NCI-H146 (cell line): ENCODE results near the gene DLGAP4.
A peak's percentile ranks its signal among the peaks of the same experiment; 100 is the strongest.

Source experiments
- DNase-seq: peaks from one replicate; lab custom pipeline; 2025; lab: John Stamatoyannopoulos, UW

Gene DLGAP4

GRCh38 chr20:36565520-36565919 is 259.4 kb downstream of the DLGAP4 start:
- DNase-seq: no peak

- DNase-seq: no peak
Observed at GRCh38 chr20:36569847-36570429, 263.8 kb downstream of the DLGAP4 start.

- peak; percentile 12 for DNase-seq
Observed at GRCh38 chr20:36571564-36572504, 265.7 kb downstream of the DLGAP4 start.

- DNase-seq: no peak
Observed at GRCh38 chr20:36572701-36573102, 266.6 kb downstream of the DLGAP4 start.

GRCh38 chr20:36573103-36573797 is 267.1 kb downstream of the DLGAP4 start, which contains the start of gene TGIF2:
Gene TGIF2, plus strand, starts transcription at chr20:36573597. Its CDS starts 5,178 bp downstream, at chr20:36578775.
- DNase-seq: peak; percentile 89

- peak; percentile 39 for DNase-seq
Observed at GRCh38 chr20:36573798-36574365, 267.7 kb downstream of the DLGAP4 start.

GRCh38 chr20:36574366-36575135 is 268.4 kb downstream of the DLGAP4 start:
- DNase-seq: peak; percentile 35

- no peak for DNase-seq
Observed at GRCh38 chr20:36576081-36576445, 269.9 kb downstream of the DLGAP4 start.
